GM23338 (cell line): ENCODE data around the gene MRPS18B.

ENCODE experiments used
- CREB1 ChIP-seq: fragments of 250-450 bp; sonication (Bioruptor Pico); IDR thresholded peaks from 2 replicates; pipeline ENCODE4 v1.5.0; 2020; ENCODE audit warnings: low read depth, mild to moderate bottlenecking, moderate library complexity
- CTCF ChIP-seq, 2 experiments: fragments of 200-600 bp in 1 of 2; sonication (generic) in 1 of 2; conservative IDR thresholded peaks; 2 replicates each; pipeline versions ENCODE4 v1.5.1 to v1.6.1; 2016 to 2017; ENCODE audit warnings: antibody characterized with exemption in 2 of 2, low read depth in 2 of 2, mild to moderate bottlenecking in 2 of 2, moderate library complexity in 1 of 2
- ETS1 ChIP-seq: IDR thresholded peaks from 2 replicates; pipeline ENCODE4 v1.6.1; 2016; ENCODE audit warnings: antibody characterized with exemption
- EZH2 ChIP-seq: fragments of 200-600 bp; sonication (generic); IDR thresholded peaks from one replicate; pipeline ENCODE4 v1.8.0; 2017; ENCODE audit warnings: antibody characterized with exemption, mild to moderate bottlenecking, low read depth; ENCODE audit not compliant: unreplicated experiment
- EZH2phosphoT487 ChIP-seq: fragments of 200-600 bp; sonication (generic); IDR thresholded peaks from one replicate; pipeline ENCODE4 v1.8.1; 2018; ENCODE audit warnings: antibody characterized with exemption; ENCODE audit not compliant: unreplicated experiment
- JUNB ChIP-seq: IDR thresholded peaks from one replicate; pipeline ENCODE4 v1.6.1; 2016; ENCODE audit warnings: antibody characterized with exemption; ENCODE audit not compliant: unreplicated experiment
- POLR2AphosphoS5 ChIP-seq: IDR thresholded peaks from 2 replicates; pipeline ENCODE4 v1.6.1; 2016; ENCODE audit warnings: antibody characterized with exemption, low read depth
- REST ChIP-seq: IDR thresholded peaks from one replicate; pipeline ENCODE4 v1.6.1; 2018; ENCODE audit warnings: antibody characterized with exemption; ENCODE audit not compliant: unreplicated experiment
- STAT1 ChIP-seq: IDR thresholded peaks from one replicate; pipeline ENCODE4 v1.6.1; 2016; ENCODE audit warnings: antibody characterized with exemption; ENCODE audit not compliant: unreplicated experiment

GRCh38 chr6:30644769-30645168, 27.1 kb downstream of the MRPS18B start:
- TF ChIP-seq EZH2 (no peak), POLR2AphosphoS5 (no peak), CTCF (conservative IDR thresholded peaks at IDR 0.05; ENCODE audit: low read depth in 2 of 2) (no peak), EZH2phosphoT487 (no peak), REST (no peak), CREB1 (CRISPR knock-in tag) (no peak), STAT1 (no peak), JUNB (no peak), ETS1 (no peak)
